ENCODE results near the gene GLB1L.
A peak's percentile ranks its signal among the peaks of the same experiment; 100 is the strongest.

Gene GLB1L

DNA sequence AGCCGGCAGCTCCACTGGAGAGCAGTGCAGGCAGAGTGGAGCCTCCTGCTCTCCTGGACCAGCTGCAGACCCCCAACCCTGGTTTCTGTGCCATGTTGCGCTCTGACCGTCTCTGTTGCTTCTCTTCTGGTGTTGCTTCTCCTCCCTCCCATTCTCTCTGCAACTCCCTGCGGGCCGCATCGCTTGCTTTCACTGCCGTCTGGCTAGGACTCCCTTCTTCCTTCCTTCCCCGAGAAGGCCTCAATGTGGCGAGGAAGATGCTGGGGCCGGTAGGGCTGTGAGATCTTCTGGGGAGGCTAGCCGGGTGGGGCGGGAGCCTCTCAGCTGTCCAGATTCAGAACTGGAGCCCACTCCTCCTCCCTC, 40.1 kb upstream of the GLB1L start:
- no peak for DNase-seq (ENCODE audit: low spot score)
- TF ChIP-seq, protein P1, sequence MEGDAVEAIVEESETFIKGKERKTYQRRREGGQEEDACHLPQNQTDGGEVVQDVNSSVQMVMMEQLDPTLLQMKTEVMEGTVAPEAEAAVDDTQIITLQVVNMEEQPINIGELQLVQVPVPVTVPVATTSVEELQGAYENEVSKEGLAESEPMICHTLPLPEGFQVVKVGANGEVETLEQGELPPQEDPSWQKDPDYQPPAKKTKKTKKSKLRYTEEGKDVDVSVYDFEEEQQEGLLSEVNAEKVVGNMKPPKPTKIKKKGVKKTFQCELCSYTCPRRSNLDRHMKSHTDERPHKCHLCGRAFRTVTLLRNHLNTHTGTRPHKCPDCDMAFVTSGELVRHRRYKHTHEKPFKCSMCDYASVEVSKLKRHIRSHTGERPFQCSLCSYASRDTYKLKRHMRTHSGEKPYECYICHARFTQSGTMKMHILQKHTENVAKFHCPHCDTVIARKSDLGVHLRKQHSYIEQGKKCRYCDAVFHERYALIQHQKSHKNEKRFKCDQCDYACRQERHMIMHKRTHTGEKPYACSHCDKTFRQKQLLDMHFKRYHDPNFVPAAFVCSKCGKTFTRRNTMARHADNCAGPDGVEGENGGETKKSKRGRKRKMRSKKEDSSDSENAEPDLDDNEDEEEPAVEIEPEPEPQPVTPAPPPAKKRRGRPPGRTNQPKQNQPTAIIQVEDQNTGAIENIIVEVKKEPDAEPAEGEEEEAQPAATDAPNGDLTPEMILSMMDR (IDR thresholded peaks at IDR 0.05; ENCODE audit: extremely low read depth, missing control alignments): no peak

DNA sequence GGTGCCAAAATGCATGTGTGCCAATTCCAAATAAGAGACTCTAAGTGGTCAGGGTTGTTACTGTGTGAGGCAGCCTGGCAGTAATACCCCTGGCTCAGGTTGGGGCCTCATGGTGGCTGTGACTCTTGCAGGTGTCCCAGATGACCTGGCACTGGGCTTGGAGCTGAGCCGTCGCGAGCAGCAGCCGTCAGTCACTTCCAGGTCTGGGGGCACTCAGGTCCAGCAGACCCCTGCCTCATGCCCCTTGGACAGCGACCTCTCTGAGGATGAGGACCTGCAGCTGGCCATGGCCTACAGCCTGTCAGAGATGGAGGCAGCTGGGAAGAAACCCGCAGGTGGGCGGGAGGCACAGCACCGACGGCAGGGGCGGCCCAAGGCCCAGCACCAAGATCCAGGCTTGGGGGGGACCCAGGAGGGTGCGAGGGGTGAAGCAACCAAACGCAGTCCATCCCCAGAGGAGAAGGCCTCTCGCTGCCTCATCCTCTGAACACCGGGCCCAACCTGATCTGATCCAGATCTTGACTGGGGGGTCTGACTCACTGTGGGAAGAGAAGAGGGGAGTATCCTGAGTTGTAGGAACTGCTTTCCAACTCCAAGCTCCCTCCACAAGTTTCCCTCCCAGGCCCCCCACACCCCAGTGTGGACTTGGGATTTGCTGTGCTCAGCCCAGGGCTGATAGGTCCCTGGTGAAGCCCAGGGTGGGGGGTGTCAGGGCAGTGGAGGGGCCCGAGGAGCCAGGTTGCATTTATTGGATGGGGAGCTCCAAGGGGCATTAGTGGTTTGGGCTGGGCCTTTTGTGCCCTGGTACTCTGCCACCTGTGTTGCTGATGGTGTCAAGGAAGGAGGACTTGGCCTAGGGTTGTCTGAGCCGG, 39.5 kb upstream of the GLB1L start:
- TF ChIP-seq, protein P1 (IDR thresholded peaks at IDR 0.05; ENCODE audit: extremely low read depth, missing control alignments): no peak
- no peak for DNase-seq (ENCODE audit: low spot score)

DNA sequence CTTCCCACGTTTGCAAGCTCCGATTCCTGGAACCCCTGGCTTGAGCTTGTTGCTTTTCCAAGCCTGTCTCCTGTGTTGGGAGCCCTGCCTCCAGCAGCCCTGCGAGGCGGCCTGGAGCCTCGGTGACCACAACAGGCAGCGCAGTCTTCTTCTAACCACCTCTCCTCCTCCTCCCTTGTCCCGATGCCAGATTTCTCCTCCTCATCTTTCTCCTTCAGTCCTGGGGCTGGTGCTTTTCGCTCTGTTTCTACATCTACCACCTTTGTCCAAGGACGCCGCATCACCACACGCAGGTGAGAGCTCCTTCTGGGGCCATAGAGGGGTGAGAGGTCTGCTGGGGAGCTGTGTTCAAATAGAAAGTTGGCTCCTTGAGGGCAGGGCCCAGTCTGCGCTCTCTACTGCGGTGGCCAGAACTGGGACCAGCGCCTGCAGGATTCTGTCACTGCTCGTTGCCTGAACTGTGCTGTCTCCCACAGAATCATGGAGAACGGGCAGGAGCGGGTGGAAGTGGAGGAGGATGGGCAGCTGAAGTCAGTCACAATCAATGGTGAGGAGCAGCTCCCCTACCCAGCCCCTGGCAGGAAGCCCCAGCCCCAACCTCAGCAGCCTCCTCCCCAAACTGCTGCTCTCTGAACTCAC, 37.8 kb upstream of the GLB1L start:
- TF ChIP-seq, protein P1 (IDR thresholded peaks at IDR 0.05; ENCODE audit: extremely low read depth, missing control alignments): no peak

DNA sequence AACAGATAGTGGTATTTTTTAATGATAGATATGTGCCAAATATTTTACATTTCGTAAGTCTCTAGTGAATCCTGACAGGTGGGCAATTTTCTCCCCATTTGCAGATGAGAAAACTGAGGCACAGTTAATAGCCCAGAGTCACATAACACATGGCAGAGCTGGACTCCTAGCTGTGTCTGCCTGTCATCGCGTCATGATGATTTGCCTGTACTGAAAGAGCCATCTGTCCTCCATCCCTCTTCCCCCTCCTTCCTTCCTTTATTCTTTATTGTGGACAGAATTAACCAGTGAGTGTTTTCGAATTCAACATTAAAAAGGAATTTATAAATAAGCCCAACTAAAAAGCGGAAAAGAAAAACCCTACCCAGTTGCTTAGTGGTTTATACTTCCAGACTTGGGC, 37.1 kb upstream of the GLB1L start:
- no peak for DNase-seq (ENCODE audit: low spot score)
- TF ChIP-seq, protein P1 (IDR thresholded peaks at IDR 0.05; ENCODE audit: extremely low read depth, missing control alignments): no peak

More for the DNA sequence above, 37.8 kb upstream of the GLB1L start:
- no peak for DNase-seq (ENCODE audit: low spot score)

DNA sequence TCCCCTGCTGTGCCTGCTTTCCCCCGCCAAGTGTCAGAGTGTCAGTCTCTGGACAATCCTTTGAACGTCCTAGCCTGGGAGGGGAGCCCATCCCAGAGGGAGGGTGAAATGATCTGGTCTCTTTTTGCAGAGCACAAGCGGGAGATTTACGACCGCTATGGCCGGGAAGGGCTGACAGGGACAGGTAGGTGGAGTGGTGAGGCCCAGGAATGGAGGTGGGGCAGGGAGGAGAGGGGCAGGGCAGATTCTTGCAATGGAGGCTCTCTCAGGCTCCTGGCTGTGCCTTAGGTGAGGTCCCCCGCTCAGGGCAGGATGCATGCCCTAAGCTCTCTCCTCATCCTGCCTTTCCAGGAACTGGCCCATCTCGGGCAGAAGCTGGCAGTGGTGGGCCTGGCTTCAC, 36.3 kb upstream of the GLB1L start:
- TF ChIP-seq, protein P1 (IDR thresholded peaks at IDR 0.05; ENCODE audit: extremely low read depth, missing control alignments): no peak
- DNase-seq (ENCODE audit: low spot score): no peak

DNA sequence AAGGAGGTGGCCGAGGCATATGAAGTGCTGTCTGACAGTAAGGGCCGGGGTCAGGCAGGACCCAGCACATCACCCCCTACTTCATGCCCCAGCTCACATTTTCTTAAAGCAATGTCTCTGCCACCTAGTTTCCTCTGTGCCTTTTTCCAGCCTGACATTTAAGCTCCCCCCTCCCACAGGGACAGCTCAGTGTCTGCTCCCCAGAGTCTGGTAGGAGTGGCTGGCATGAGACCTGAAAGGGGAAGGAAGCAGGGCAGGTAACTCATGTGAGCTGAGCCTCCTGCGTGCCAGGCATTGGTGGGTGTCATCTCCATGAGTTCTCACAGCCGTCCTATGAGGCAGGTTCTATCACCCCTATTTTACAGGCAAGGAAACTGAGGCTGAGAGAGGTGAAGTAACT, 35.4 kb upstream of the GLB1L start:
- no peak for DNase-seq (ENCODE audit: low spot score)
- TF ChIP-seq, protein P1 (IDR thresholded peaks at IDR 0.05; ENCODE audit: extremely low read depth, missing control alignments): no peak

DNA sequence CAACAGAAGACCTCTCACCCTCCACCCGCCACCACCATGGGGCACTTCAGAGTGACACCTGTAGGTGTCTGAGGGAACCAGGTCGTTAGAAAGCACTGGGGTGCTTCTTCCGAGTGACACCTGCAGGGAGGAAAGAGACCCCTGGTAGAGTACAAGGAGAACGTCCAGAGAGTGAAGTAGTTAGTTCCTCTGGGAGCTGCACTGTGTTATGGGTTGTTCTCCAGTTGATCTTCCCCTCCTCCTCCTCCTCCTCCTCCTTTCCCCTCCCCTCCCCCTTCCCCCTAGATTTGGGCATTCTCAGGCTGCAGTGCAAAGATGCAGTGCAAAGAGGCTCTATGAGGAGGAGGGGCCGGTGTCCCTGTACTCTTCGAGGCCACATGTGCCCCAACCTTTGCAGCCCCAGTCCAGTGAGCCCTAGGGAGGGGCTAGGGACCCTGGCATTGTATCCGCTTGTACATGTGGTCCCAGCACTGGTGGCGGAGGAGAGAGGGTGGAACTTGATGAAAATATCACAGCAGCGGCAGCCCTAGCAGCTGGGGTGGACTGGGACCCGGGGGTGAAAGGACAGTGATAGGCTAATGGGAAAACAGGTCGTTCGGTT, 34.8 kb upstream of the GLB1L start:
- TF ChIP-seq, protein P1 (IDR thresholded peaks at IDR 0.05; ENCODE audit: extremely low read depth, missing control alignments): peak; percentile 8
- no peak for DNase-seq (ENCODE audit: low spot score)
